Measurements from ENCODE around the gene SLC35E2B. TPM values are rescaled to one million over a fixed set of nuclear protein-coding genes. Genes with fewer than 3 reads are reported as not detected.
"Not testable (repeated sequence)": the region's sequence is repeated elsewhere in the genome, so short reads cannot be mapped to it uniquely, and the experiment has no call there.

Gene SLC35E2B
- total RNA-seq, 2 donors from 2014 or later, result 67.5 to 87.3 TPM

DNA sequence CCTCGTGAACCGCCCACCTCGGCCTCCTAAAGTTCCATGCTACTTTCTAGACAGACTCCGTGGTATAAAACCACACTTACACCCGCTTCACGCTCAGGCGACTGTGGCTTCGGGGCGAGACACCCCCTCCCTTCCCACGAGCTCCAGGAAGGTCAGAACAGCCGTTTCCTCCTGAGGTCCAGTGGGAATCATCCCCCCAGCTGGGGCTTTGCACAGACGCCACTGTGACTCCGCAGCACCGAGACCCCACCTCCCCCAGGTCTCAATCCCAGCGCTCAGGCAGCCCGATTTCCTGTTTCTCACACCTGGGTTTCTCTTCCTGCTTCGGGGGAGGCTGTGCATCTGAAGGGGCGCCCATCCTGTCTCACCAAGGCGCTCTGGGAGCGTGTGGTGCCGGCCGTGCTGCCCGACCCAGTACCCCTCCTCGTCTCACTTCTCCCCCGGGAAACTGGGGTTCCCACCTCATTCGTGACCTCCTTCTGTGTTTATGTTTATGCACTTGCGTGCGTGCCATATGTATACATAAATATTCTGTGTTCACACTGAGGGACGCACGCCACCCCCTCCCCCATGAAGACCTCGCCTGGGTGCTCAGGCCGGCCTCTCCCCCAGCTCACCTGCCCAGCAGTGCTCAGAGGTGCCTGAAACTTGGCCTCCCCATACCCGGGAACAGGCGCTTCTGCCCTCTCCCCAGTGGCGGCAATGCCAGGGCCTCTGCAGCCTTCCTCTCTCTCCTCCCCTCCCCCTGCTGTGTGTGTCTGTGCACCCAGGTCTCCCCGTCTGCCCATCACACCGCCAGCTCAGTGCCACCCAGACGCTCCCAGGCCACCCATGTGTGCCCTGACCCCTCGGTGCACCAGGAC, 14.6 kb downstream of the SLC35E2B start:
- Mint-ChIP-seq H3K4me1 (peaks cover 21% of the 10 kb centered on the region), H3K36me3 (ENCODE audit: low read depth) (no peaks in the 10 kb centered on the region), H3K27ac (peak overlapping the region; percentile 99), H3K27me3 (no peaks in the 10 kb centered on the region), H3K4me3 (peak overlapping the region; percentile 97)
- H3K9me3 ChIP-seq (ENCODE audit: control insufficient read depth, low read length, poor library complexity, severe bottlenecking), result no peaks in the 10 kb centered on the region
- peak in 1 of 3 donors; percentile 23 for DNase-seq
- ATAC-seq, result peak; percentile 79

- H3K9me3 ChIP-seq (ENCODE audit: control insufficient read depth, low read length, poor library complexity, severe bottlenecking); ATAC-seq; H3K4me3 Mint-ChIP-seq; H3K27me3 Mint-ChIP-seq; H3K36me3 Mint-ChIP-seq (ENCODE audit: low read depth); DNase-seq; H3K27ac Mint-ChIP-seq: not testable (repeated sequence)
- peaks cover 18% of the 10 kb centered on the region for H3K4me1 Mint-ChIP-seq
These were observed 16.5 kb downstream of the SLC35E2B start for GRCh38 chr1:1676087-1676486.

GRCh38 chr1:1675218-1675617, 17.4 kb downstream of the SLC35E2B start:
- not testable (repeated sequence) for H3K9me3 ChIP-seq (ENCODE audit: control insufficient read depth, low read length, poor library complexity, severe bottlenecking); H3K27me3 Mint-ChIP-seq; H3K4me3 Mint-ChIP-seq; DNase-seq; H3K36me3 Mint-ChIP-seq (ENCODE audit: low read depth); ATAC-seq; H3K27ac Mint-ChIP-seq
- peaks cover 16% of the 10 kb centered on the region for H3K4me1 Mint-ChIP-seq

- H3K4me1 Mint-ChIP-seq, result peaks cover 19% of the 10 kb centered on the region
- H3K27ac Mint-ChIP-seq; H3K9me3 ChIP-seq (ENCODE audit: control insufficient read depth, low read length, poor library complexity, severe bottlenecking); ATAC-seq; H3K4me3 Mint-ChIP-seq; H3K36me3 Mint-ChIP-seq (ENCODE audit: low read depth); H3K27me3 Mint-ChIP-seq; DNase-seq: not testable (repeated sequence)
These were observed 17.8 kb downstream of the SLC35E2B start for GRCh38 chr1:1674806-1675205.

DNA sequence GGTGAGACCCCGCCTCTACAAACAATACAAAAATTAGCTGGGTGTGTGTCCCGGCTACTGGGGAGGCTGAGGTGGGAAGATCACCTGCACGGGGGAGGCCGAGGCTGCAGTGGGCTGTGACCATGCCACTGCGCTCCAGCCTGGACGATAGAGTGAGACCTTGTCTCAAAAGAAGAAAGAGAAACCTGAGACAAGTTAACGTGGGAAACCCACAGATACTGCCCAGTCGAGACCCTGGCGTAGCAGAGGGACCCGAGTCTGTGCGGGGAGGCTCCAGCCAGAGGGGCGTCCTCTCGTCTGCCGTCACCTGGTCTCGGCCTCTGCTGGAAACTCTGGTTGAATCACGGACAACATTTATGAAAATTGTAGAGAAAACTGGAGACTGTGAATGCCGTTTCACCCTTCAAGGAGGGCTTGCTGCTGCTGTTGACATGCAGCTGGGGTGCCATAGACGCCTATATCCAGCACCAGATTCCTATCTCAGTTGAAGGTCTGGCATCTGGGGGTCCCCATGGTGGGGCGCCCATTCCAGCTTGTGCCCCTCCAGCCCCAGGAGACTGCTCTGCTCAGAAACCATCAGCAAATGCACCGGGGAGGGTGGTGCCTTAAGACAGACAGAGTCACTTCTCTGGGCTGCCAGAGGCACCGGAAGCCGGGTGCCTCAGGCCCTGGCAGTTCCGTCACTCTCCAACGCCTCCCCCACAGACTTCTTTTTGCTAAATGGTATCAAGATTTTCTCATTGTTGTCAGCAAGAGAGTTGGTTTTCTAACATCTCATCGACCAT, 20.2 kb downstream of the SLC35E2B start:
- Mint-ChIP-seq H3K4me3 (no peak overlapping the region), H3K4me1 (peaks cover 2% of the 10 kb centered on the region), H3K27me3 (no peaks in the 10 kb centered on the region), H3K36me3 (ENCODE audit: low read depth) (no peaks in the 10 kb centered on the region), H3K27ac (peak overlapping the region; percentile 41)
- H3K9me3 ChIP-seq (ENCODE audit: control insufficient read depth, low read length, poor library complexity, severe bottlenecking), result no peaks in the 10 kb centered on the region
- no peak for DNase-seq
- no peak for ATAC-seq

DNA sequence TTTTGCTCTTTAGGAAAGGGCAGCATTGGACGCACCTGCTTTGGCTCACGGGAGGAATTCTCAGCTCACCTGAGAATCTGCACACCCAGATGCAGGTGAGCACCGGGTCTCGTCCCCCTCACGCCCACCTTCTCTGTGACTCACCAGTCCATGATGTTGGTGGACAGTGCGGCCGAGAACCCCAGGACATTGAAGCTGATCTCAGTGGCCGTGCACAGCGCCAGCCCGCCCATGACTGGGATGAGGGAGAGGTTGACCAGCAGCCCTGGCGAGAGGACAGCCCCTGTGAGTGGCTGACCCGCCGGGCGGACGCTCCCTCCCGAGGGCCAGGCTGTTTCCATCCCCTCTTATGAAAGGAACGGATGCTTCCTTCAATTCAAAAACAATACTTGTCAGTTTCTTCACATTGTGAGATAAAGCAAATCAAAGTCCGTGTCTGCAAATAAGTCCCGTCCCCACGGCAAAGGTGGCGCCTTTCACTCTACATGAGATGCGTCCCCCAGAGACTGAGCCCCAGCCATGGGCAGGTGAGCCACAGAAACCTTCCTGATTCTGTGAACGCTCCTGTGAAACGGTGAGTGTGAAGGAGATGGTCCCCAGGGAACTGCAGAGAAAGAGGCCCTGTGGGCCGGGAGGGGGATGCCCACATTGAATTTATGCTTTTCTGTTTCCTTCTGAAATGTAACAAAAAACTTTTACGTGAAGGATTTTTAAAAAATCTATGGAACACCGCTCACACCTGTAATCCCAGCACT, 21.1 kb downstream of the SLC35E2B start:
- no peaks in the 10 kb centered on the region for H3K36me3 Mint-ChIP-seq (ENCODE audit: low read depth)
- no peak for ATAC-seq
- DNase-seq, result no peak
- H3K27me3 Mint-ChIP-seq, result no peaks in the 10 kb centered on the region
- H3K4me3 Mint-ChIP-seq, result no peak overlapping the region
- no peak overlapping the region for H3K27ac Mint-ChIP-seq
- H3K9me3 ChIP-seq (ENCODE audit: control insufficient read depth, low read length, poor library complexity, severe bottlenecking), result no peaks in the 10 kb centered on the region
- H3K4me1 Mint-ChIP-seq, result peaks cover 2% of the 10 kb centered on the region

- DNase-seq (no peak), ATAC-seq (no peak)
- Mint-ChIP-seq H3K27me3 (no peaks in the 10 kb centered on the region), H3K36me3 (ENCODE audit: low read depth) (no peaks in the 10 kb centered on the region), H3K4me3 (no peak overlapping the region), H3K4me1 (peaks cover 2% of the 10 kb centered on the region), H3K27ac (no peak overlapping the region)
- H3K9me3 ChIP-seq (ENCODE audit: control insufficient read depth, low read length, poor library complexity, severe bottlenecking), result no peaks in the 10 kb centered on the region
These were observed 21.7 kb downstream of the SLC35E2B start for GRCh38 chr1:1670866-1671265.

- no peak overlapping the region for H3K27ac Mint-ChIP-seq
- peaks cover 2% of the 10 kb centered on the region for H3K4me1 Mint-ChIP-seq
- no peaks in the 10 kb centered on the region for H3K9me3 ChIP-seq (ENCODE audit: control insufficient read depth, low read length, poor library complexity, severe bottlenecking)
- ATAC-seq, result no peak
- no peak for DNase-seq
- no peak overlapping the region for H3K4me3 Mint-ChIP-seq
- H3K36me3 Mint-ChIP-seq (ENCODE audit: low read depth), result no peaks in the 10 kb centered on the region
- H3K27me3 Mint-ChIP-seq, result no peaks in the 10 kb centered on the region
These were observed 22.8 kb downstream of the SLC35E2B start for GRCh38 chr1:1669468-1670440.

GRCh38 chr1:1666526-1666925, 26.1 kb downstream of the SLC35E2B start:
- Mint-ChIP-seq H3K27ac (no peak overlapping the region), H3K27me3 (no peaks in the 10 kb centered on the region), H3K4me1 (peaks cover 6% of the 10 kb centered on the region), H3K36me3 (ENCODE audit: low read depth) (no peaks in the 10 kb centered on the region), H3K4me3 (no peak overlapping the region)
- H3K9me3 ChIP-seq (ENCODE audit: control insufficient read depth, low read length, poor library complexity, severe bottlenecking), result no peaks in the 10 kb centered on the region
- ATAC-seq (no peak), DNase-seq (no peak)

- ATAC-seq (no peak), DNase-seq (no peak)
- no peaks in the 10 kb centered on the region for H3K36me3 Mint-ChIP-seq (ENCODE audit: low read depth)
- H3K27me3 Mint-ChIP-seq, result no peaks in the 10 kb centered on the region
- peaks cover 6% of the 10 kb centered on the region for H3K4me1 Mint-ChIP-seq
- no peaks in the 10 kb centered on the region for H3K9me3 ChIP-seq (ENCODE audit: control insufficient read depth, low read length, poor library complexity, severe bottlenecking)
- H3K4me3 Mint-ChIP-seq, result no peak overlapping the region
- no peak overlapping the region for H3K27ac Mint-ChIP-seq
These were observed 26.8 kb downstream of the SLC35E2B start for GRCh38 chr1:1665815-1666251.

DNA sequence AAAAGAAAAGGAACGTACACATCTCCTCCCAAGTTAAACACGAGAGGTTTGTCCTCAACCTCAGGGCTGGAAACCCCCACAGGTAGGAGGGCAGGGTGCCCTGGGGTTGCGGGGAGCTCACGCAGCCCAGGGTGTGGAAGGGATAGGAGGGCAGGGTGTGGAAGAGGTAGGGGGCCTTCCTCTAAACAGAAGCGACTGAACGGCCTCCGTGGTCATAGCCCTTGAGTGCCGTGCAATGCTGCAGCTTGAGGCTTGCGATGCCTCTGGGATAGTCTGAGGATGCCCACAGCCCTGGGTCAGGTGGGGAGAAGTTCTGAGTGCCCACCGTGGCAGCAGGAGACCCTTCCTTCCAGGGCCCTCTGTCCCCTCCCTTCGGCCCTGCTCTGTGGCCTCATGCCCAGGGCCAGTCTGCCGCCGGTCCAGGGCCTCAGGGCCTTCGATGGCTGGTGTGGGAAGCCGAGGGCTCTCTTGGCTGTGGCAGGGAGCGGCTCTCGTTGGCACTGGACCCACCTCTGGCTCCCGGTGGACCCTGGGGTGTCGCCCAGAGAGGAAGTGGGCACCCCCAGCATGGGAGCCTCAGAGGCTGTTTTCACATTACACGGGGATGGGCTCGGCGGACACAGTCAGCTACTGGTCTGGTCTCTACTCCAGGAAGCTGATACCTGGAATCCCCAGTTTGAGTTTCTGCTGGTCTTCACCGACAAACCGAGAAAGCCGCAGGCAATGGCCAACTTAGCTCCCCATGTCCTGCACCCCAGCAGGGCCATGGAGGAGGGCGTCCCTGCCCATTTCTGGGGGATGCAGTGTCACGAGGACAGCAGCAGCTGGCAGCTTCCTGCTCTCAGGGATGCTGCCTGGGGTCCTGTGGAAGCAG, 27.4 kb downstream of the SLC35E2B start:
- H3K27me3 Mint-ChIP-seq, result no peaks in the 10 kb centered on the region
- no peak overlapping the region for H3K4me3 Mint-ChIP-seq
- DNase-seq, result no peak
- no peaks in the 10 kb centered on the region for H3K9me3 ChIP-seq (ENCODE audit: control insufficient read depth, low read length, poor library complexity, severe bottlenecking)
- H3K36me3 Mint-ChIP-seq (ENCODE audit: low read depth), result no peaks in the 10 kb centered on the region
- H3K4me1 Mint-ChIP-seq, result peaks cover 6% of the 10 kb centered on the region
- no peak overlapping the region for H3K27ac Mint-ChIP-seq
- ATAC-seq, result no peak
